ENCODE results near the gene KIF3C. TPM values are rescaled to one million over a fixed set of nuclear protein-coding genes. Genes with fewer than 3 reads are reported as not detected.
A peak's percentile ranks its signal among the peaks of the same experiment; 100 is the strongest.
"Not testable (repeated sequence)": the region's sequence is repeated elsewhere in the genome, so short reads cannot be mapped to it uniquely, and the experiment has no call there.

The KIF3C gene
- total and polyA plus RNA-seq, 5 experiments from 2014 or later = 0.63 to 4.9 (median 1.1) TPM

- Mint-ChIP-seq H3K27me3 (no peaks in the 10 kb centered on the region), H3K9me3 (no peaks in the 10 kb centered on the region), H3K36me3 (no peaks in the 10 kb centered on the region), H3K4me3 (no peak overlapping the region), H3K27ac (no peak overlapping the region), H3K4me1 (peaks cover 6 to 14% (median 12%) of the 10 kb centered on the region in 4 donors)
- POLR2A ChIA-PET = no interaction called here
- ATAC-seq (no peak), DNase-seq (no peak)
Measured at GRCh38 chr2:25920336-25920735, 62.0 kb downstream of the KIF3C start.

DNA sequence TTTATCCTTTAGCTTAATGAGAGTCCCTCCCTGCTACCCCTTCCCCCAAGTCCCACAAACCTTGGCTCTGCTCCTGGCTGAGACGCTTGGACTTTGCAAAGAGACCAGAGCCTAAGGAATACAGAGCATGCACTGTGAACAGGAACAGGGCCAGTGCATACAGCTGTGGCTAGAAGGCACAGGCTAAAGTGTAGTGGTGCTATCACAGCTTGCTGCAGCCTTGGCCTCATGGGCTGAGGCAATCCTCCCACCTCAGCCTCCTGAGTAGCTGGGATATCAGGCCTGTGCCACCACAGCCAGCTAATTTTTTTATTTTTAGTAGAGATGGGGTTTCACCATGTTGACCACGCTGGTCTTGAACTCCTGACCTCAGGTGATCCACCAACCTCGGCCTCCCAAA lies 64.5 kb downstream of the KIF3C start:
- Mint-ChIP-seq H3K36me3 (no peaks in the 10 kb centered on the region), H3K27ac (no peak overlapping the region), H3K4me1 (peaks cover 8 to 16% (median 15%) of the 10 kb centered on the region in 4 donors), H3K4me3 (no peak overlapping the region), H3K9me3 (no peaks in the 10 kb centered on the region), H3K27me3 (no peaks in the 10 kb centered on the region)
- ATAC-seq (no peak), DNase-seq (no peak)
- POLR2A ChIA-PET = no interaction called here

DNA sequence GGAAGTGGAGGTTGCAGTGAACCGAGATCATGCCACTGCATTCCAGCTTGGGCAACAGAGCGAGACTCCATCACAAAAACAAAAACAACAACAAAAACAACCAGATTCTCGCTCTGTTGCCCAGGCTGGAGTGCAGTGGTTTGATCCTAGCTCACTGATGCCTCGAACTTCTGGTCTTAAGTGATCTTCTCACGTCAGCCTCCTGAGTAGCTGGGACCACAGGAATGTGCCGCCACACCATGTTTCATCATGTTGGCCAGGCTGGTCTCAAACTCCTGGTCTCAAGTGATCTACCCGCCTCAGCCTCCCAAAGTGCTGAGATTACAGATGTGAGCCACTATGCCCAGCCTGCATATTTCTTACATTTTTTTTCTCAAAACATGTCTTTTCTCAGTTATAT lies 64.9 kb downstream of the KIF3C start:
- H3K36me3 Mint-ChIP-seq, POLR2A ChIA-PET, H3K27me3 Mint-ChIP-seq, H3K27ac Mint-ChIP-seq, ATAC-seq, H3K9me3 Mint-ChIP-seq, DNase-seq, H3K4me3 Mint-ChIP-seq: not testable (repeated sequence)
- H3K4me1 Mint-ChIP-seq = peaks cover 9 to 17% (median 15%) of the 10 kb centered on the region in 4 donors

GRCh38 chr2:25915944-25916772 lies 66.1 kb downstream of the KIF3C start:
- peak overlapping the region; percentile 33 to 82 (median 69) for H3K27ac Mint-ChIP-seq
- peak in 1 of 2 donors; percentile 43 for ATAC-seq
- POLR2A ChIA-PET = interaction anchor here (1.5 kb wide), 1 partner anchor 38 kb away, joined by 11 read pairs; the partner anchor contains the start of gene ASXL2

GRCh38 chr2:25915411-25915810 lies 66.9 kb downstream of the KIF3C start:
- H3K36me3 Mint-ChIP-seq, DNase-seq, H3K27me3 Mint-ChIP-seq, H3K4me3 Mint-ChIP-seq, H3K9me3 Mint-ChIP-seq, H3K27ac Mint-ChIP-seq, ATAC-seq: not testable (repeated sequence)
- H3K4me1 Mint-ChIP-seq = peaks cover 9 to 17% (median 15%) of the 10 kb centered on the region in 4 donors
- POLR2A ChIA-PET = interaction anchor here (1.5 kb wide), 1 partner anchor 37 kb away, joined by 11 read pairs; the partner anchor contains the start of gene ASXL2

More at GRCh38 chr2:25915944-25916772, 66.1 kb downstream of the KIF3C start:
- not testable (repeated sequence) for H3K36me3 Mint-ChIP-seq, H3K27me3 Mint-ChIP-seq, H3K9me3 Mint-ChIP-seq
- Mint-ChIP-seq H3K4me3 (peak overlapping the region; percentile 69 to 93 (median 80)), H3K4me1 (peaks cover 9 to 17% (median 15%) of the 10 kb centered on the region in 4 donors)
- peak in 8 of 10 donors; percentile 2 to 55 (median 39) for DNase-seq

- peaks cover 9 to 17% (median 15%) of the 10 kb centered on the region in 4 donors for H3K4me1 Mint-ChIP-seq
- ATAC-seq, H3K9me3 Mint-ChIP-seq, H3K27me3 Mint-ChIP-seq, H3K36me3 Mint-ChIP-seq, POLR2A ChIA-PET, H3K4me3 Mint-ChIP-seq, DNase-seq: not testable (repeated sequence)
- peak overlapping the region in 1 of 10 donors; percentile 79 for H3K27ac Mint-ChIP-seq
Measured at GRCh38 chr2:25913696-25913973, 68.7 kb downstream of the KIF3C start.

DNA sequence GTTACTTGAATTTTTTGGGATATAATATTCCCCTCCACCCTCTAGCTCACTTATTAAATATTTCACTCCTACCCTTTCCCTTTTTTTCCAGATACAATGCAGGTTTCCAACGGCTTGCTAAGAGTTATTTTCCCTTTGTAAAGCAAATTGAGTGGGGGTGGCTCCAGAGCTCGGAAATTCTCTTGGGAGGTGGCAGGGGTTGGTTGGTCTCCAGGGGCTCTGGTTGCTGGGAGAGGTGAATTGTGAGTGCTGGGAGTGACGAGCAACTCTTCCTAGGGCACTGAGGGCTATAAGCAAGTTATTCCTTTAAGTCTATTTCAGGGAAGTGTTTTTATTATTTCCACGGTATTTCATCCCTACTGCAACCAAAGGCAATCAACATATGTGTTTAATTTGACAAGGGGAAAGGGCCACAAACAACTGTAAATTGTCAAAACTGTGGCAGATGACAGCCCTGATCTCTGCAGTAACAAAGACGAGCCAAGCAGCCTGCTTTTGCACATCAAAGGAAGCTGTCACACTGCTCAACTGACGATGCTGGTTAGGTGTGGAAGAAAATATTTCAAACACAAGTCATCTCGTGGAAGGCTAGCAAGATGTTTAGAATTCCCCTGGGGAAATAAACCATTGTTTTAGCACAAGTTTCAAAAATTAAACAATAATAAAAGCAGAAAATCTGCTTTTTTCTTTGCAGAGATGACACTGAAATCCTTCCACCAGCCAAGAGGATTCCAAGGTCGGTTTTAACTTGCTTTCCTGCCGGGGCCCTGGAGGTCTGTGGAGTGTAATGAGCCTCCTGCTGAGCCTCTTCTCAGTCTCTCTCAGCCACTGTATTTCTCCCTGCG lies 69.2 kb downstream of the KIF3C start:
- H3K27ac Mint-ChIP-seq = peak overlapping the region in 1 of 10 donors; percentile 79

DNA sequence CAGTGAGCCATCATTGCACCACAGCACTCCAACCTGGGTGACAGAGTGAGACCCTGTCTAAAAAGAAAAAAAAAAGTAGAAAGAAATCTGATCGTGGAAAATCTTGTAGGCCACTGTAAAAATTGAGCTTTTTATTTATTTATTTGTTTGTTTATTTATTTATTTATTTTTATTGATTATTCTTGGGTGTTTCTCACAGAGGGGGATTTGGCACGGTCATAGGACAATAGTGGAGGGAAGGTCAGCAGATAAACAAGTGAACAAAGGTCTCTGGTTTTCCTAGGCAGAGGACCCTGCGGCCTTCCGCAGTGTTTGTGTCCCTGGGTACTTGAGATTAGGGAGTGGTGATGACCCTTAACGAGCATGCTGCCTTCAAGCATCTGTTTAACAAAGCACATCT lies 72.7 kb downstream of the KIF3C start:
- not testable (repeated sequence) for H3K27me3 Mint-ChIP-seq, H3K4me3 Mint-ChIP-seq, H3K27ac Mint-ChIP-seq, H3K4me1 Mint-ChIP-seq, ATAC-seq, H3K36me3 Mint-ChIP-seq, H3K9me3 Mint-ChIP-seq, DNase-seq
- POLR2A ChIA-PET = interaction anchor here (0.6 kb wide), 1 partner anchor 14 kb away, joined by 3 read pairs; no protein-coding TSS in a partner anchor

More for the DNA sequence above, 69.2 kb downstream of the KIF3C start:
- DNase-seq = peak in 2 of 10 donors; percentile 14 to 29
- POLR2A ChIA-PET = interaction anchor here (0.7 kb wide), 1 partner anchor 9 kb away, joined by 3 read pairs; no protein-coding TSS in a partner anchor
- Mint-ChIP-seq H3K4me3 (no peak overlapping the region), H3K4me1 (peaks cover 9 to 17% (median 15%) of the 10 kb centered on the region in 4 donors), H3K27me3 (no peaks in the 10 kb centered on the region), H3K36me3 (no peaks in the 10 kb centered on the region), H3K9me3 (no peaks in the 10 kb centered on the region)
- ATAC-seq = no peak

GRCh38 chr2:25905126-25905525 lies 77.2 kb downstream of the KIF3C start:
- Mint-ChIP-seq H3K4me1 (no peaks in the 10 kb centered on the region), H3K27me3 (peaks cover 0 to 4% (median 1%) of the 10 kb centered on the region in 5 donors), H3K36me3 (no peaks in the 10 kb centered on the region), H3K9me3 (no peaks in the 10 kb centered on the region), H3K27ac (no peak overlapping the region), H3K4me3 (no peak overlapping the region)
- no peak for DNase-seq
- ATAC-seq = no peak
- POLR2A ChIA-PET = no interaction called here

- POLR2A ChIA-PET = no interaction called here
Measured at GRCh38 chr2:25903216-25903776, 79.0 kb downstream of the KIF3C start.

DNA sequence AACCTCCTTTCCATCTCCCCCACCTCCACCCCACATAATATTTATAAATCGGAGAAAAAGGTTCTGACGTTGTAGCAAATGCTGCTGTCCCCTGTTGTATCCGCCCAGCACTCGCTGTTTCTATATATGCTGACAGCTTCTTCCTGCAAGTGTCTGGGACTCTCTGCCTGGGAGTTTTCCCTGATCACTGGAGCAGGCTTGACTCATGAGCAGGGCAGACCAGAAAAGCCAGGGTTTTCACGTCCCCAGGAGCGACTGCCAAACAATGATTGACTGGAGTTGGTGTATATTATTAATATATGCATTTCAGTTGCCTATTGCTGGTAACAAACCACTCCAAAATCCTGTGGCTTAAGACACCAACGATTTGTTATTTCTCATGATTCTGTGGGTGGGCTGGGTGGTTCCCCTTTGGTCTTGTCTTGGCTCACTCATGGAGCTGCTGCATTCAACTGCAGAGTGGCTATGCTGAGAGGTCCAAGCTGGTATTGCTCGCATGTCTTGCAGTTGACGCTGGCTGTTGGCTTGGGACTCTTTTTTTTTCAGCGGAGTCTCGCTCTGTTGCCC lies 82.8 kb downstream of the KIF3C start:
- Mint-ChIP-seq H3K4me3 (no peak overlapping the region), H3K4me1 (no peaks in the 10 kb centered on the region), H3K27me3 (peaks cover 0 to 4% (median 0%) of the 10 kb centered on the region in 5 donors), H3K27ac (no peak overlapping the region), H3K9me3 (no peaks in the 10 kb centered on the region), H3K36me3 (no peaks in the 10 kb centered on the region)
- ATAC-seq (no peak), DNase-seq (no peak)
- POLR2A ChIA-PET = no interaction called here

More at GRCh38 chr2:25903216-25903776, 79.0 kb downstream of the KIF3C start:
- no peak overlapping the region for H3K27ac Mint-ChIP-seq
- no peaks in the 10 kb centered on the region for H3K4me1 Mint-ChIP-seq
- no peak for ATAC-seq
- H3K36me3 Mint-ChIP-seq = no peaks in the 10 kb centered on the region
- no peaks in the 10 kb centered on the region for H3K9me3 Mint-ChIP-seq
- DNase-seq = no peak
- H3K4me3 Mint-ChIP-seq = no peak overlapping the region
- H3K27me3 Mint-ChIP-seq = peaks cover 0 to 8% (median 1%) of the 10 kb centered on the region in 5 donors

GRCh38 chr2:25897506-25897905 lies 84.8 kb downstream of the KIF3C start:
- ATAC-seq = no peak

More at GRCh38 chr2:25897506-25897905, 84.8 kb downstream of the KIF3C start:
- peaks cover 0 to 4% (median 0%) of the 10 kb centered on the region in 5 donors for H3K27me3 Mint-ChIP-seq
- no peak for DNase-seq
- no peaks in the 10 kb centered on the region for H3K36me3 Mint-ChIP-seq
- no peak overlapping the region for H3K4me3 Mint-ChIP-seq
- H3K4me1 Mint-ChIP-seq = no peaks in the 10 kb centered on the region
- no peak overlapping the region for H3K27ac Mint-ChIP-seq
- no peaks in the 10 kb centered on the region for H3K9me3 Mint-ChIP-seq
- POLR2A ChIA-PET = no interaction called here

All from naive thymus-derived CD8-positive, alpha-beta T cell (primary cell).